Activated CD4-positive, alpha-beta T cell treated with anti-CD3 and anti-CD28 coated beads for 36 hours (primary cell): ENCODE measurements around the gene CCSER2. TPM values are rescaled to one million over a fixed set of nuclear protein-coding genes. Genes with fewer than 3 reads are reported as not detected.

ENCODE experiments used
- ATAC-seq: fragments of 200-7000 bp; cut with Tn5 transposase; one replicate; pipeline ENCODE4 v1.10.0; 2021; ENCODE audit warnings: mild to moderate bottlenecking, moderate library complexity
- CTCF ChIA-PET: fragments of 350-600 bp; sonication (Branson Sonifier 250); formaldehyde crosslinking; loops from one replicate; lab custom pipeline; 2021; ENCODE audit warnings: antibody characterized with exemption; lab: Charles Lee
- POLR2A ChIA-PET: fragments of 350-600 bp; sonication (Branson Sonifier 250); formaldehyde crosslinking; loops from one replicate; lab custom pipeline; 2021; ENCODE audit warnings: antibody characterized with exemption, inconsistent platforms; lab: Charles Lee
- DNase-seq: peaks from one replicate; pipeline ENCODE4 v3.0.0-alpha.2; 2020
- H3K27ac Mint-ChIP-seq: one replicate; pipeline ENCODE4 v1.8.0; 2021; ENCODE audit warnings: mixed read lengths
- H3K27me3 Mint-ChIP-seq: one replicate; pipeline ENCODE4 v1.8.0; 2021; ENCODE audit warnings: mixed read lengths
- H3K36me3 Mint-ChIP-seq: one replicate; pipeline ENCODE4 v1.8.0; 2021; ENCODE audit warnings: low read depth, mixed read lengths
- H3K4me1 Mint-ChIP-seq: one replicate; pipeline ENCODE4 v1.8.0; 2021; ENCODE audit warnings: mixed read lengths
- H3K4me3 Mint-ChIP-seq: one replicate; pipeline ENCODE4 v1.8.0; 2021; ENCODE audit warnings: mild to moderate bottlenecking, moderate library complexity, mixed read lengths
- H3K9me3 Mint-ChIP-seq: one replicate; pipeline ENCODE4 v1.8.0; 2021; ENCODE audit warnings: low read depth, mixed read lengths
- intact Hi-C, 2 experiments: fragments of 100-400 bp; cut with DNase I in 1 of 2; cut with micrococcal nuclease in 1 of 2; formaldehyde crosslinking; loops; one replicate each; pipeline versions ENCODE4 v1.14.2 to v1.15.1; 2022 to 2024; cut with DNase I, micrococcal nuclease
- total RNA-seq, 2 experiments: library from RNA; stranded (reverse); gene quantifications; one replicate each; pipeline ENCODE4 v1.2.3, GENCODE V29; 2021

The CCSER2 gene
- total RNA-seq, 2 experiments from 2014 or later: 61.2 to 85.2 TPM

GRCh38 chr10:84335516-84335915 lies 7.1 kb downstream of the CCSER2 start:
- Mint-ChIP-seq H3K9me3 (no peaks in the 10 kb centered on the region), H3K4me3 (no peak overlapping the region), H3K36me3 (peaks cover 13% of the 10 kb centered on the region), H3K4me1 (peaks cover 41% of the 10 kb centered on the region), H3K27me3 (no peaks in the 10 kb centered on the region), H3K27ac (no peak overlapping the region)
- ChIA-PET POLR2A (interaction anchor here (0.7 kb wide), 1 partner anchor 42 kb away, joined by 3 read pairs; no protein-coding TSS in a partner anchor), CTCF (interaction anchor here (1.3 to 3.4 kb wide), 4 partner anchors 7 to 202 kb away, joined by 3 to 27 read pairs (median 14); no protein-coding TSS in a partner anchor)
- no peak for ATAC-seq
- intact Hi-C loops: loop anchor here in 1 of 2 experiments (2.0 kb wide), 1 partner anchor 41 kb away; no protein-coding TSS in a partner anchor
- DNase-seq: no peak

- no peak for DNase-seq
- ChIA-PET CTCF (interaction anchor here (1.3 to 3.4 kb wide), 2 partner anchors 16 to 201 kb away, joined by 3 to 27 read pairs; no protein-coding TSS in a partner anchor), POLR2A (no interaction called here)
- H3K27ac Mint-ChIP-seq: no peak overlapping the region
- no peaks in the 10 kb centered on the region for H3K27me3 Mint-ChIP-seq
- ATAC-seq: no peak
- peaks cover 37% of the 10 kb centered on the region for H3K4me1 Mint-ChIP-seq
- intact Hi-C loops: no loop called here
- peaks cover 12% of the 10 kb centered on the region for H3K36me3 Mint-ChIP-seq
- no peak overlapping the region for H3K4me3 Mint-ChIP-seq
- H3K9me3 Mint-ChIP-seq: no peaks in the 10 kb centered on the region
These were observed 8.2 kb downstream of the CCSER2 start for GRCh38 chr10:84336406-84337090.

- Mint-ChIP-seq H3K4me1 (peaks cover 41% of the 10 kb centered on the region), H3K36me3 (peaks cover 13% of the 10 kb centered on the region), H3K9me3 (no peaks in the 10 kb centered on the region), H3K27ac (no peak overlapping the region), H3K27me3 (no peaks in the 10 kb centered on the region), H3K4me3 (no peak overlapping the region)
- DNase-seq: no peak
- no peak for ATAC-seq
- intact Hi-C loops: no loop called here
- ChIA-PET CTCF (interaction anchor here (1.8 to 2.4 kb wide), 2 partner anchors 12 to 16 kb away, joined by 8 read pairs; no protein-coding TSS in a partner anchor), POLR2A (no interaction called here)
These were observed 8.8 kb downstream of the CCSER2 start for GRCh38 chr10:84337199-84337598.

- H3K27ac Mint-ChIP-seq: no peak overlapping the region
- H3K4me1 Mint-ChIP-seq: peaks cover 49% of the 10 kb centered on the region
- ChIA-PET POLR2A (no interaction called here), CTCF (interaction anchor here (0.9 to 2.4 kb wide), 2 partner anchors 11 to 175 kb away, joined by 3 to 8 read pairs; no protein-coding TSS in a partner anchor)
- ATAC-seq: no peak
- peaks cover 17% of the 10 kb centered on the region for H3K36me3 Mint-ChIP-seq
- no peak for DNase-seq
- H3K27me3 Mint-ChIP-seq: no peaks in the 10 kb centered on the region
- no peaks in the 10 kb centered on the region for H3K9me3 Mint-ChIP-seq
- intact Hi-C loops: no loop called here
- H3K4me3 Mint-ChIP-seq: no peak overlapping the region
These were observed 10.6 kb downstream of the CCSER2 start for GRCh38 chr10:84339025-84339424.

GRCh38 chr10:84340187-84340586 lies 11.8 kb downstream of the CCSER2 start:
- H3K4me1 Mint-ChIP-seq: peaks cover 49% of the 10 kb centered on the region
- H3K4me3 Mint-ChIP-seq: no peak overlapping the region
- intact Hi-C loops: no loop called here
- peaks cover 23% of the 10 kb centered on the region for H3K36me3 Mint-ChIP-seq
- POLR2A ChIA-PET: no interaction called here
- CTCF ChIA-PET: no interaction called here
- DNase-seq (no peak), ATAC-seq (no peak)
- no peaks in the 10 kb centered on the region for H3K27me3 Mint-ChIP-seq
- no peak overlapping the region for H3K27ac Mint-ChIP-seq
- no peaks in the 10 kb centered on the region for H3K9me3 Mint-ChIP-seq

GRCh38 chr10:84340632-84341537 lies 12.5 kb downstream of the CCSER2 start:
- Mint-ChIP-seq H3K4me3 (no peak overlapping the region), H3K27ac (peak overlapping the region; percentile 55), H3K4me1 (peaks cover 49% of the 10 kb centered on the region), H3K36me3 (peaks cover 23% of the 10 kb centered on the region), H3K9me3 (no peaks in the 10 kb centered on the region), H3K27me3 (no peaks in the 10 kb centered on the region)
- intact Hi-C loops: no loop called here
- CTCF ChIA-PET: interaction anchor here (0.7 to 3.0 kb wide), 7 partner anchors 12 to 196 kb away, joined by 3 to 34 read pairs (median 4); no protein-coding TSS in a partner anchor
- POLR2A ChIA-PET: no interaction called here
- ATAC-seq (no peak), DNase-seq (no peak)

- CTCF ChIA-PET: interaction anchor here (0.6 to 3.0 kb wide), 8 partner anchors 11 to 195 kb away, joined by 3 to 34 read pairs (median 4); no protein-coding TSS in a partner anchor
- peak overlapping the region; percentile 14 for H3K4me3 Mint-ChIP-seq
- H3K9me3 Mint-ChIP-seq: no peaks in the 10 kb centered on the region
- intact Hi-C loops: no loop called here
- peak overlapping the region; percentile 55 for H3K27ac Mint-ChIP-seq
- DNase-seq: peak; percentile 57
- H3K27me3 Mint-ChIP-seq: no peaks in the 10 kb centered on the region
- POLR2A ChIA-PET: no interaction called here
- H3K4me1 Mint-ChIP-seq: peaks cover 49% of the 10 kb centered on the region
- H3K36me3 Mint-ChIP-seq: peaks cover 23% of the 10 kb centered on the region
- ATAC-seq: peak; percentile 40
These were observed 13.1 kb downstream of the CCSER2 start for GRCh38 chr10:84341538-84341856.

GRCh38 chr10:84341983-84342382 lies 13.6 kb downstream of the CCSER2 start:
- ChIA-PET CTCF (interaction anchor here (0.6 to 3.0 kb wide), 9 partner anchors 7 to 195 kb away, joined by 3 to 34 read pairs (median 4); no protein-coding TSS in a partner anchor), POLR2A (interaction anchor here (0.6 to 1.2 kb wide), 2 partner anchors 13 to 16 kb away, joined by 3 to 7 read pairs; no protein-coding TSS in a partner anchor)
- no peaks in the 10 kb centered on the region for H3K9me3 Mint-ChIP-seq
- H3K27ac Mint-ChIP-seq: peak overlapping the region; percentile 79
- peaks cover 26% of the 10 kb centered on the region for H3K36me3 Mint-ChIP-seq
- ATAC-seq: peak; percentile 31
- peak; percentile 27 for DNase-seq
- no peaks in the 10 kb centered on the region for H3K27me3 Mint-ChIP-seq
- H3K4me1 Mint-ChIP-seq: peaks cover 52% of the 10 kb centered on the region
- H3K4me3 Mint-ChIP-seq: no peak overlapping the region
- intact Hi-C loops: loop anchor here in 1 of 2 experiments (1.0 kb wide), 1 partner anchor 8 kb away; no protein-coding TSS in a partner anchor

- peak; percentile 26 for DNase-seq
- ChIA-PET CTCF (interaction anchor here (0.7 to 3.0 kb wide), 9 partner anchors 8 to 194 kb away, joined by 3 to 34 read pairs (median 4); no protein-coding TSS in a partner anchor), POLR2A (interaction anchor here (0.6 to 1.2 kb wide), 2 partner anchors 13 to 16 kb away, joined by 3 to 7 read pairs; no protein-coding TSS in a partner anchor)
- H3K36me3 Mint-ChIP-seq: peaks cover 28% of the 10 kb centered on the region
- peak overlapping the region; percentile 79 for H3K27ac Mint-ChIP-seq
- intact Hi-C loops: loop anchor here in 1 of 2 experiments (1.0 kb wide), 1 partner anchor 8 kb away; no protein-coding TSS in a partner anchor
- peak; percentile 74 for ATAC-seq
- H3K9me3 Mint-ChIP-seq: no peaks in the 10 kb centered on the region
- no peaks in the 10 kb centered on the region for H3K27me3 Mint-ChIP-seq
- peak overlapping the region; percentile 61 for H3K4me3 Mint-ChIP-seq
- H3K4me1 Mint-ChIP-seq: peaks cover 53% of the 10 kb centered on the region
These were observed 14.2 kb downstream of the CCSER2 start for GRCh38 chr10:84342584-84342983.

GRCh38 chr10:84343831-84344230 lies 15.4 kb downstream of the CCSER2 start:
- POLR2A ChIA-PET: no interaction called here
- ATAC-seq: no peak

More at GRCh38 chr10:84343831-84344230, 15.4 kb downstream of the CCSER2 start:
- peaks cover 63% of the 10 kb centered on the region for H3K4me1 Mint-ChIP-seq
- DNase-seq: no peak
- no peak overlapping the region for H3K27ac Mint-ChIP-seq
- H3K27me3 Mint-ChIP-seq: no peaks in the 10 kb centered on the region
- H3K4me3 Mint-ChIP-seq: no peak overlapping the region
- CTCF ChIA-PET: interaction anchor here (0.9 to 1.9 kb wide), 3 partner anchors 9 to 76 kb away, joined by 5 to 9 read pairs (median 6); no protein-coding TSS in a partner anchor
- intact Hi-C loops: no loop called here
- H3K9me3 Mint-ChIP-seq: no peaks in the 10 kb centered on the region
- peaks cover 32% of the 10 kb centered on the region for H3K36me3 Mint-ChIP-seq
